H1 (cell line): Measurements from ENCODE around the gene CFLAR. TPM values are rescaled to one million over a fixed set of nuclear protein-coding genes. Genes with fewer than 3 reads are reported as not detected.

ENCODE experiments used
- CTCF ChIA-PET: fragments of 300-600 bp; sonication (Branson Sonifier 250); formaldehyde crosslinking; loops from one replicate; lab custom pipeline; 2021; ENCODE audit not compliant: partially characterized antibody; lab: Charles Lee
- POLR2A ChIA-PET: fragments of 300-600 bp; sonication (Branson Sonifier 250); formaldehyde crosslinking; loops from one replicate; lab custom pipeline; 2021; ENCODE audit warnings: inconsistent platforms; ENCODE audit not compliant: partially characterized antibody; lab: Charles Lee
- DNase-seq, 2 experiments: peaks; one replicate each; pipeline versions ENCODE4 v3.0.0 to v3.0.0-alpha.2; 2010 to 2022; ENCODE audit warnings: low spot score in 2 of 2, low read depth in 1 of 2, mixed read lengths in 1 of 2
- FAIRE-seq: peaks from 2 replicates; lab custom pipeline; 2011; peaks lifted over from hg19 to GRCh38; lab: Jason Lieb, UNC
- H2AFZ ChIP-seq: 2 replicates; pipeline ENCODE4 v1.8.1; 2012; ENCODE audit warnings: low read length, inconsistent platforms
- H2AK5ac ChIP-seq: 2 replicates; pipeline ENCODE4 v1.6.1; 2013; ENCODE audit warnings: low read depth, low read length
- H2BK120ac ChIP-seq: replicated peaks from 2 replicates; pipeline ENCODE3; 2013; ENCODE audit warnings: low read depth, low read length, inconsistent platforms
- H2BK12ac ChIP-seq: 2 replicates; pipeline ENCODE4 v1.6.1; 2013; ENCODE audit warnings: low read depth, low read length
- H2BK15ac ChIP-seq: 2 replicates; pipeline ENCODE4 v1.6.1; 2013; ENCODE audit warnings: low read length
- H2BK20ac ChIP-seq: 2 replicates; pipeline ENCODE4 v1.6.1; 2013; ENCODE audit warnings: low read length
- H2BK5ac ChIP-seq: 2 replicates; pipeline ENCODE4 v1.6.1; 2013; ENCODE audit warnings: low read depth, low read length
- H3K14ac ChIP-seq: 2 replicates; pipeline ENCODE4 v1.6.1; 2013; ENCODE audit warnings: inconsistent platforms; ENCODE audit not compliant: insufficient read length
- H3K18ac ChIP-seq: 2 replicates; pipeline ENCODE4 v1.6.1; 2013; ENCODE audit warnings: low read length; ENCODE audit errors: extremely low read depth
- H3K23ac ChIP-seq: 2 replicates; pipeline ENCODE4 v1.6.1; 2013; ENCODE audit warnings: inconsistent platforms; ENCODE audit not compliant: insufficient read length
- H3K23me2 ChIP-seq: 2 replicates; pipeline ENCODE4 v1.6.1; 2013; ENCODE audit warnings: low read depth, low read length
- H3K27ac ChIP-seq: 2 replicates; pipeline ENCODE4 v1.6.1; 2011; ENCODE audit warnings: low read depth, low read length, inconsistent platforms
- H3K27me3 ChIP-seq, 4 experiments: replicated peaks in 1 of 4; 1 replicate in 1 of 4; 2 replicates in 3 of 4; pipeline versions ENCODE4 v1.6.1 to v1.8.1; 2011 to 2013; ENCODE audit warnings: low read length in 3 of 4, mild to moderate bottlenecking in 3 of 4, inconsistent platforms in 2 of 4, mixed read lengths in 2 of 4, moderate library complexity in 1 of 4; ENCODE audit not compliant: control insufficient read depth in 3 of 4, insufficient read depth in 3 of 4; ENCODE audit errors: extremely low read depth in 1 of 4
- H3K36me3 ChIP-seq, 4 experiments: 2 replicates each; pipeline versions ENCODE4 v1.6.1 to v1.8.1; 2011 to 2013; ENCODE audit warnings: mild to moderate bottlenecking in 4 of 4, low read length in 3 of 4, moderate library complexity in 2 of 4, control low read depth in 1 of 4, inconsistent platforms in 1 of 4; ENCODE audit not compliant: insufficient read depth in 4 of 4, control insufficient read depth in 2 of 4
- H3K4ac ChIP-seq: replicated peaks from 2 replicates; pipeline ENCODE3; 2013; ENCODE audit warnings: low read length, low read depth, mixed read lengths, inconsistent platforms; ENCODE audit not compliant: insufficient read length
- H3K4me1 ChIP-seq, 4 experiments: replicated peaks in 1 of 4; 1 replicate in 1 of 4; 2 replicates in 3 of 4; pipeline versions ENCODE4 v1.6.1 to v1.8.1; 2011 to 2013; ENCODE audit warnings: low read length in 3 of 4, inconsistent platforms in 2 of 4, mixed read lengths in 1 of 4; ENCODE audit not compliant: insufficient read depth in 4 of 4, control insufficient read depth in 3 of 4
- H3K4me2 ChIP-seq, 2 experiments: 2 replicates each; pipeline versions ENCODE4 v1.6.1 to v1.8.1; 2011 to 2013; ENCODE audit warnings: low read depth in 2 of 2, low read length in 2 of 2, control low read depth in 1 of 2, inconsistent platforms in 1 of 2, mild to moderate bottlenecking in 1 of 2; ENCODE audit not compliant: insufficient read depth in 1 of 2
- H3K4me3 ChIP-seq, 4 experiments: fragments of 200-600, 300-600 bp in 1 of 4; sonication (generic), shearing (Covaris generic), sonication (Bioruptor Twin) in 1 of 4; 2 replicates each; pipeline versions ENCODE4 v1.5.1 to v1.8.1; 2011 to 2016; ENCODE audit warnings: low read length in 4 of 4, low read depth in 3 of 4, control low read depth in 2 of 4, inconsistent platforms in 2 of 4, mild to moderate bottlenecking in 2 of 4, mixed read lengths in 1 of 4, moderate library complexity in 1 of 4; ENCODE audit not compliant: insufficient read depth in 2 of 4; ENCODE audit errors: extremely low read depth in 1 of 4
- H3K56ac ChIP-seq: replicated peaks from 2 replicates; pipeline ENCODE3; 2013; ENCODE audit warnings: low read depth, mild to moderate bottlenecking, mixed read lengths, low read length, inconsistent platforms; ENCODE audit not compliant: insufficient read length
- H3K79me1 ChIP-seq: 2 replicates; pipeline ENCODE4 v1.6.1; 2013; ENCODE audit warnings: low read depth, low read length, control low read depth
- H3K79me2 ChIP-seq, 2 experiments: 2 replicates each; pipeline versions ENCODE4 v1.6.1 to v1.8.1; 2012 to 2013; ENCODE audit warnings: low read length in 2 of 2, mild to moderate bottlenecking in 2 of 2, inconsistent platforms in 1 of 2; ENCODE audit not compliant: insufficient read depth in 2 of 2, control insufficient read depth in 1 of 2
- H3K9ac ChIP-seq, 4 experiments: replicated peaks in 1 of 4; 1 replicate in 1 of 4; 2 replicates in 3 of 4; pipeline versions ENCODE4 v1.6.1 to v1.8.1; 2011 to 2013; ENCODE audit warnings: low read depth in 3 of 4, low read length in 3 of 4, control low read depth in 2 of 4, mild to moderate bottlenecking in 2 of 4, moderate library complexity in 2 of 4, inconsistent platforms in 1 of 4; ENCODE audit errors: extremely low read depth in 1 of 4
- H3K9me3 ChIP-seq, 2 experiments: 2 replicates each; pipeline versions ENCODE4 v1.6.1 to v1.8.1; 2012 to 2013; ENCODE audit warnings: mild to moderate bottlenecking in 2 of 2, moderate library complexity in 2 of 2, control low read depth in 1 of 2, inconsistent platforms in 1 of 2, low read depth in 1 of 2, low read length in 1 of 2, mixed read lengths in 1 of 2; ENCODE audit not compliant: insufficient read depth in 2 of 2
- H4K20me1 ChIP-seq, 2 experiments: replicated peaks in 1 of 2; 2 replicates each; pipeline versions ENCODE3 to v1.8.1; 2011 to 2013; ENCODE audit warnings: inconsistent platforms in 2 of 2, low read length in 2 of 2, mild to moderate bottlenecking in 1 of 2; ENCODE audit not compliant: insufficient read depth in 2 of 2, control insufficient read depth in 1 of 2
- H4K5ac ChIP-seq: 2 replicates; pipeline ENCODE4 v1.6.1; 2013; ENCODE audit warnings: low read length, low read depth, mixed read lengths, inconsistent platforms; ENCODE audit not compliant: insufficient read length
- H4K8ac ChIP-seq: 2 replicates; pipeline ENCODE4 v1.8.0; 2013; ENCODE audit warnings: mild to moderate bottlenecking, moderate library complexity, low read length, inconsistent platforms; ENCODE audit not compliant: insufficient read depth; ENCODE audit errors: extremely low read depth
- H4K91ac ChIP-seq: replicated peaks from 2 replicates; pipeline ENCODE3; 2013; ENCODE audit warnings: low read length, mixed read lengths, inconsistent platforms; ENCODE audit not compliant: insufficient read length
- ASH2L ChIP-seq: fragments of 200-600, 300-600 bp; sonication (generic); IDR thresholded peaks from one replicate; pipeline ENCODE4 v1.7.1; 2017; ENCODE audit warnings: low read length
- ATF3 ChIP-seq: IDR thresholded peaks from 2 replicates; pipeline ENCODE4 v1.6.1; 2011; ENCODE audit warnings: low read depth, mild to moderate bottlenecking, low read length; ENCODE audit not compliant: insufficient read depth
- BRCA1 ChIP-seq: IDR thresholded peaks from 2 replicates; pipeline ENCODE4 v1.6.1; 2012; ENCODE audit warnings: low read depth, low read length, improper control_type of control experiment
- CBX8 ChIP-seq: fragments of 300-800, 300-1000 bp; sonication (generic); IDR thresholded peaks from 2 replicates; pipeline ENCODE4 v1.7.1; 2016; ENCODE audit warnings: low read depth, low read length, borderline replicate concordance
- CEBPB ChIP-seq: IDR thresholded peaks from 2 replicates; pipeline ENCODE4 v1.6.1; 2012; ENCODE audit warnings: low read depth, low read length
- CTBP2 ChIP-seq: IDR thresholded peaks from 2 replicates; pipeline ENCODE4 v1.7.0; 2011; ENCODE audit warnings: borderline replicate concordance, mild to moderate bottlenecking, moderate library complexity, mixed read lengths, low read length; ENCODE audit not compliant: insufficient read depth, insufficient read length
- EGR1 ChIP-seq: IDR thresholded peaks from 2 replicates; pipeline ENCODE4 v1.6.1; 2011; ENCODE audit warnings: low read depth, low read length, borderline replicate concordance
- MAFK ChIP-seq: IDR thresholded peaks from 2 replicates; pipeline ENCODE4 v1.6.1; 2012; ENCODE audit warnings: low read depth, mild to moderate bottlenecking, improper control_type of control experiment, low read length
- SAP30 ChIP-seq: fragments of 300-600 bp; sonication (generic); IDR thresholded peaks from 2 replicates; pipeline ENCODE4 v1.7.1; 2012; ENCODE audit warnings: low read length, moderate library complexity, mild to moderate bottlenecking, inconsistent platforms; ENCODE audit not compliant: insufficient read depth, insufficient replicate concordance
- SIRT6 ChIP-seq: IDR thresholded peaks from one replicate; pipeline ENCODE4 v1.7.1; 2012; ENCODE audit warnings: low read length, inconsistent platforms
- SIX5 ChIP-seq: IDR thresholded peaks from 2 replicates; pipeline ENCODE4 v1.6.1; 2011; ENCODE audit warnings: mild to moderate bottlenecking, low read depth, low read length
- TCF12 ChIP-seq: IDR thresholded peaks from 2 replicates; pipeline ENCODE4 v1.6.1; 2011; ENCODE audit warnings: low read depth, mild to moderate bottlenecking, low read length
- TEAD4 ChIP-seq: IDR thresholded peaks from 2 replicates; pipeline ENCODE4 v1.6.1; 2012; ENCODE audit warnings: low read depth, low read length, inconsistent platforms, mixed read lengths
- WGBS, 2 experiments: shearing (Covaris generic) in 1 of 2; methylation state at CpG; one replicate each; pipeline versions ENCODE4 v1.1.6 to v1.1.7; 2013 to 2015; ENCODE audit warnings: low lambda C conversion rate in 2 of 2, mixed read lengths in 2 of 2, inconsistent platforms in 1 of 2, low coverage in 1 of 2, missing lambda C conversion rate in 1 of 2; ENCODE audit not compliant: insufficient replicate concordance in 2 of 2, insufficient coverage in 1 of 2, insufficient read length in 1 of 2; ENCODE audit errors: extremely low coverage in 1 of 2, missing lambda C conversion rate in 1 of 2; 5-methylcytosine and 5-hydroxymethylcytosine counted together
- polyA plus RNA-seq, 7 experiments: library from polyadenylated mRNA; depleted of rRNA in 3 of 7; stranded (reverse) in 5 of 7; unstranded in 2 of 7; fragments of >200 nt in 5 of 7; fragments of 200-250 nt in 2 of 7; gene quantifications; 1 replicate in 5 of 7; 2 replicates in 1 of 7; 4 replicates in 1 of 7; pipeline versions ENCODE4 v1.2.1 to v1.2.3, GENCODE V29; 2011 to 2013; ENCODE audit warnings: missing spikeins in 2 of 7, mixed read lengths in 2 of 7
- total RNA-seq: library from RNA; stranded (reverse); fragmentation: NEBNext Ultra II Directional; extraction: Animal tissue kit (Norgen Biotek cat#: 25700); gene quantifications from 2 replicates; pipeline ENCODE4 v1.2.1, GENCODE V29; 2021

Gene CFLAR
- total and polyA plus RNA-seq, 2 of the 8 experiments (the other 6 are each of a cell fraction or from before 2014, with no cell fraction given): 1.1 to 3.9 TPM

- H2AK5ac ChIP-seq: no peak overlapping the region
- no peak overlapping the region for H2AFZ ChIP-seq
- no peak overlapping the region for H3K4me2 ChIP-seq
- H4K5ac ChIP-seq: no peak overlapping the region
- WGBS, 2 experiments: 92% methylated on average over 6 of the region's 6 CpGs; no CpG with 5 or more reads in 1 of the 2 experiments
- H3K4me3 ChIP-seq: no peak overlapping the region
- H3K27ac ChIP-seq: no peak overlapping the region
- no peak overlapping the region for H3K9ac ChIP-seq
- H3K23ac ChIP-seq: no peak overlapping the region
- no peaks in the 10 kb centered on the region for H3K23me2 ChIP-seq
- no peak for FAIRE-seq
- H3K27me3 ChIP-seq: no peaks in the 10 kb centered on the region
- no peak overlapping the region for H3K14ac ChIP-seq
- H2BK12ac ChIP-seq: no peak overlapping the region
- H3K9me3 ChIP-seq: no peaks in the 10 kb centered on the region
- H3K4ac ChIP-seq: no peak overlapping the region
- 0 out of 2 replicates have a peak overlapping the region, but pooled peaks have one; percentile 4 for H4K8ac ChIP-seq
- H3K56ac ChIP-seq: no peak overlapping the region
- no peaks in the 10 kb centered on the region; a peak in 1 of 7 replicates for H3K4me1 ChIP-seq
- no peak overlapping the region for H2BK120ac ChIP-seq
- no peaks in the 10 kb centered on the region for H3K79me1 ChIP-seq
- CTCF ChIA-PET: interaction anchor here (1.0 to 2.0 kb wide), 2 partner anchors 22 to 28 kb away, joined by 3 to 6 read pairs; no protein-coding TSS in a partner anchor
- no peaks in the 10 kb centered on the region for H3K79me2 ChIP-seq
- no peak overlapping the region for H2BK5ac ChIP-seq
- POLR2A ChIA-PET: interaction anchor here (0.6 kb wide), 1 partner anchor 418 kb away, joined by 3 read pairs; no protein-coding TSS in a partner anchor
- no peak overlapping the region for H2BK15ac ChIP-seq
- H4K20me1 ChIP-seq: no peaks in the 10 kb centered on the region
- H4K91ac ChIP-seq: no peak overlapping the region
- no peak overlapping the region for H2BK20ac ChIP-seq
- DNase-seq: no peak
- H3K18ac ChIP-seq: no peak overlapping the region
- no peaks in the 10 kb centered on the region for H3K36me3 ChIP-seq
- TF ChIP-seq SIX5 (no peak), BRCA1 (no peak), TCF12 (no peak), CEBPB (no peak), TEAD4 (no peak), SIRT6 (no peak), ASH2L (no peak), MAFK (no peak), CTBP2 (no peak), ATF3 (no peak), SAP30 (no peak), CBX8 (no peak), EGR1 (no peak)
Observed at GRCh38 chr2:201203916-201204654, 88.1 kb downstream of the CFLAR start.
